Transverse colon (tissue), 4 donors: ENCODE measurements around the gene TRIM8. TPM values are rescaled to one million over a fixed set of nuclear protein-coding genes. Genes with fewer than 3 reads are reported as not detected.
"Not testable (repeated sequence)": the region's sequence is repeated elsewhere in the genome, so short reads cannot be mapped to it uniquely, and the experiment has no call there.

Experiments
- DNase-seq: peaks from one replicate; pipeline ENCODE4 v3.0.0-alpha.2; 2019
- H3K27ac ChIP-seq, 4 donors: fragments of 200-600 bp; sonication (generic); 2 replicates each; pipeline ENCODE4 v1.5.1; 2016 to 2018; ENCODE audit warnings: inconsistent platforms in 4 of 4
- H3K27me3 ChIP-seq: fragments of 200-600 bp; sonication (generic); 2 replicates; pipeline ENCODE4 v1.5.1; 2017; ENCODE audit warnings: inconsistent platforms
- H3K36me3 ChIP-seq, 4 donors: fragments of 200-600 bp; sonication (generic); 2 replicates each; pipeline ENCODE4 v1.5.1; 2017 to 2019; ENCODE audit warnings: inconsistent platforms in 4 of 4
- H3K4me1 ChIP-seq, 4 donors: fragments of 200-600 bp; sonication (generic); 2 replicates each; pipeline ENCODE4 v1.5.1; 2017 to 2020; ENCODE audit warnings: inconsistent platforms in 4 of 4
- H3K4me3 ChIP-seq, 4 donors: fragments of 200-600 bp; sonication (generic); 1 replicate in 1 of 4; 2 replicates in 3 of 4; pipeline versions ENCODE4 v1.5.1 to v1.6.1; 2017 to 2019; ENCODE audit warnings: inconsistent platforms in 4 of 4
- H3K9me3 ChIP-seq, 2 donors: fragments of 200-600 bp; sonication (generic); 2 replicates each; pipeline ENCODE4 v1.5.1; 2017 to 2019; ENCODE audit warnings: inconsistent platforms in 2 of 2
- CTCF ChIP-seq, 5 experiments: fragments of 200-600 bp in 3 of 5; fragments of 450-650 bp in 2 of 5; sonication (generic) in 3 of 5; IDR thresholded peaks; 1 replicate in 2 of 5; 2 replicates in 3 of 5; pipeline ENCODE4 v1.5.1; 2016 to 2017; ENCODE audit warnings: antibody characterized with exemption in 5 of 5, inconsistent platforms in 3 of 5, mild to moderate bottlenecking in 2 of 5, moderate library complexity in 1 of 5
- EP300 ChIP-seq: sonication (generic); formaldehyde crosslinking; IDR thresholded peaks from one replicate; pipeline ENCODE4 v1.6.1; 2017; ENCODE audit warnings: antibody characterized with exemption, low read depth
- POLR2A ChIP-seq: fragments of 450-650 bp; IDR thresholded peaks from one replicate; pipeline ENCODE4 v1.6.1; 2016; ENCODE audit warnings: antibody characterized with exemption, mild to moderate bottlenecking, moderate library complexity
- POLR2AphosphoS5 ChIP-seq, 3 donors: sonication (generic); formaldehyde crosslinking; IDR thresholded peaks; one replicate each; pipeline ENCODE4 v1.6.1; 2016; ENCODE audit warnings: antibody characterized with exemption in 3 of 3
- WGBS, 2 donors: methylation state at CpG; one replicate each; pipeline ENCODE4 v1.1.5; 2018; ENCODE audit warnings: low coverage in 1 of 2; 5-methylcytosine and 5-hydroxymethylcytosine counted together
- in situ Hi-C, 4 donors: fragments of 200-750 bp; cut with MboI; loops; one replicate each; pipeline versions ENCODE4 v1.15.0 to v1.15.1; 2017; ENCODE audit warnings: low sequenced_read_pairs in 3 of 4, low pct_ligation_motif_present in 1 of 4, low pct_unique_long_range_greater_than_20kb in 1 of 4
- intact Hi-C: fragments of 100-400 bp; cut with DNase I; formaldehyde crosslinking; loops from one replicate; pipeline ENCODE4 v1.15.1; 2023; ENCODE audit warnings: low total_unique reads
- total RNA-seq, 4 donors: library from RNA; depleted of rRNA; stranded (reverse); fragments of >200 nt; gene quantifications; one replicate each; pipeline ENCODE4 v1.1.0, GENCODE V29; 2016

The TRIM8 gene
- total RNA-seq, 4 donors from 2014 or later = 59.1 to 108 (median 66.8) TPM

- 30 to 86% methylated on average over 1 to 7 of the region's 7 CpGs for WGBS, 2 donors
- DNase-seq = no peak
- Histone ChIP-seq H3K4me1 (peaks cover 0 to 15% (median 4%) of the 10 kb centered on the region in 4 donors), H3K36me3 (peaks cover 0 to 4% (median 0%) of the 10 kb centered on the region in 4 donors), H3K4me3 (no peak overlapping the region), H3K9me3 (no peaks in the 10 kb centered on the region), H3K27me3 (no peaks in the 10 kb centered on the region), H3K27ac (no peak overlapping the region)
- intact Hi-C loops = no loop called here
- in situ Hi-C loops = no loop called here
- TF ChIP-seq EP300 (no peak), POLR2AphosphoS5 (IDR thresholded peaks at IDR 0.05) (no peak), POLR2A (no peak), CTCF (IDR thresholded peaks at IDR 0.05) (no peak)
Observed at GRCh38 chr10:102682416-102682815, 38.1 kb downstream of the TRIM8 start.

- intact Hi-C loops (no loop called here), in situ Hi-C loops (no loop called here)
- H3K36me3 ChIP-seq = peaks cover 0 to 4% (median 0%) of the 10 kb centered on the region in 4 donors
- no peaks in the 10 kb centered on the region for H3K9me3 ChIP-seq
- H3K4me3 ChIP-seq = no peak overlapping the region
- no peaks in the 10 kb centered on the region for H3K27me3 ChIP-seq
- H3K4me1 ChIP-seq = peaks cover 0 to 11% (median 4%) of the 10 kb centered on the region in 4 donors
- DNase-seq = no peak
- 85 to 92% methylated on average over 4 of the region's 4 CpGs for WGBS, 2 donors
- H3K27ac ChIP-seq = no peak overlapping the region
- no peak for TF ChIP-seq EP300
- TF ChIP-seq POLR2A = no peak
- TF ChIP-seq CTCF (IDR thresholded peaks at IDR 0.05) = no peak
- TF ChIP-seq POLR2AphosphoS5 (IDR thresholded peaks at IDR 0.05) = no peak
Observed at GRCh38 chr10:102682981-102683380, 38.7 kb downstream of the TRIM8 start.

- Histone ChIP-seq H3K27me3 (no peaks in the 10 kb centered on the region), H3K9me3 (no peaks in the 10 kb centered on the region), H3K36me3 (peaks cover 0 to 4% (median 0%) of the 10 kb centered on the region in 4 donors), H3K4me3 (no peak overlapping the region), H3K27ac (no peak overlapping the region), H3K4me1 (peaks cover 0 to 5% (median 2%) of the 10 kb centered on the region in 4 donors)
- whole genome bisulfite sequencing, 2 donors = 93 to 96% methylated on average over 4 to 5 of the region's 5 CpGs
- intact Hi-C loops = no loop called here
- in situ Hi-C loops = no loop called here
- no peak for TF ChIP-seq EP300
- no peak for TF ChIP-seq POLR2AphosphoS5 (IDR thresholded peaks at IDR 0.05)
- DNase-seq = no peak
Observed at GRCh38 chr10:102683736-102684135, 39.5 kb downstream of the TRIM8 start.

DNA sequence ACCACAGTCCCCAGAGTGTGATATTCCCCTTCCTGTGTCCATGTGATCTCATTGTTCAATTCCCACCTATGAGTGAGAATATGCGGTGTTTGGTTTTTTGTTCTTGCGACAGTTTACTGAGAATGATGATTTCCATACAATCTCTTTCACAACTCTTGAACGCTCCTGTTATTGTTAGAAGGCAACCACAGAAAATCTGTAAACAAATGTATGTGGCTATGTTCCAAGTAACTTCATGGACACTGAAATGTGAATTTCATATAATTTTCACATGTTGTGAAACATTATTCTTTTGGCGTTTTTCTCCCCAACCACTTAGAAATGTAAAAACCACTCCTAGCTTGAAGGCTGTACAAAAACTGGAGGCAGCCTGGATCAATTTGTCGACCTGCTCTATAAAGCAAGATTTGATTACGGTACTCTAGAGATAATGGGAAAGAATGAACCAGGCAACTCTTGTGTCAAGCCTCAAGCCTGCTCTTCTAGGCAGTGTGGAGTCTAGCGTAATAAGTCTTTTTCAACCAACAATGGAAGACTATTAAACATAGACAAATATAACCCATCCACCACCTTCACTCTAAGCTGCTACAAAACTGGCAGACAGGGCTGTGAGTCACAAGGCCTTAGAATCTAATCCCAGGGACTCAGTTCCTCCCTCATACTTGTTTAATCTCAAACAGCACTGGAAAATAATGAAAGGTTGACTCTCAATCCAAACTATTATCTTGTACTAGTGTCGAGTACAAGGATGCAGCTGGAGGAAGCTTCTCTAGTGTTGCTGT is 47.2 kb downstream of the TRIM8 start:
- Histone ChIP-seq H3K27me3 (no peaks in the 10 kb centered on the region), H3K4me3 (no peak overlapping the region), H3K27ac (no peak overlapping the region), H3K9me3 (no peaks in the 10 kb centered on the region), H3K36me3 (peaks cover 0 to 1% (median 0%) of the 10 kb centered on the region in 4 donors), H3K4me1 (no peaks in the 10 kb centered on the region)
- intact Hi-C loops = no loop called here
- no peak for DNase-seq
- no peak for TF ChIP-seq POLR2AphosphoS5 (IDR thresholded peaks at IDR 0.05)
- in situ Hi-C loops = no loop called here
- WGBS, 2 donors = 73 to 87% methylated on average over 4 to 8 of the region's 8 CpGs

DNA sequence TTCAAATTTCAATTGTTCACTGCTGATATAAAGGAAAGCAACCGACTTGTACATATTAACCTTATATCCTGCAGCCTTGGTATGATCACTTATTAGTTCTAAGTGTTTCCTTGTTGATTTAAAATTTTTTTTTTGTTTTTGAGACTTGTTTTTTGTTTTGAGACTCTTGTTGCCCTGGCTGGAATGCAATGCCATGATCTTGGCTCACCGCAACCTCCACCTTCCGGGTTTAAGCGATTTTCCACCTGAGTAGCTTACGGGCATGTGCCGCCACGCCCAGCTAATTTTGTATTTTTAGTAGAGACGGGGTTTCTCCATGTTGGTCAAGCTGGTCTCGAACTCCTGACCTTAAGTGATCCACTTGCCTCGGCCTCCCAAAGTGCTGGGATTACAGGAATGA is 51.1 kb downstream of the TRIM8 start:
- H3K4me3 ChIP-seq, in situ Hi-C loops, intact Hi-C loops, H3K27ac ChIP-seq, H3K27me3 ChIP-seq, H3K9me3 ChIP-seq, H3K4me1 ChIP-seq, DNase-seq: not testable (repeated sequence)
- peaks cover 0 to 15% (median 3%) of the 10 kb centered on the region in 4 donors for H3K36me3 ChIP-seq
- WGBS, 2 donors = 67 to 95% methylated on average over 1 to 10 of the region's 10 CpGs
